ENCODE measurements around the gene KCNMB2.

KCNMB2 gene

GRCh38 chr3:178771511-178771910, 235.3 kb downstream of the KCNMB2 start:
- H3K9me3 ChIP-seq: no peaks in the 10 kb centered on the region
- no peak overlapping the region for H3K4me3 ChIP-seq
- DNase-seq: no peak
- peaks cover 0 to 4% (median 0%) of the 10 kb centered on the region in 4 donors for H3K4me1 ChIP-seq
- H3K36me3 ChIP-seq: no peaks in the 10 kb centered on the region
- H3K27me3 ChIP-seq: no peaks in the 10 kb centered on the region
- intact Hi-C loops (cut with DNase I; ENCODE audit: low total_unique reads): no loop called here
- TF ChIP-seq CTCF (IDR thresholded peaks at IDR 0.05): no peak
- H3K27ac ChIP-seq: no peak overlapping the region

GRCh38 chr3:178772746-178773145, 236.5 kb downstream of the KCNMB2 start:
- intact Hi-C loops (cut with DNase I; ENCODE audit: low total_unique reads): no loop called here
- Histone ChIP-seq H3K4me3 (no peak overlapping the region), H3K36me3 (no peaks in the 10 kb centered on the region), H3K9me3 (no peaks in the 10 kb centered on the region), H3K27ac (no peak overlapping the region), H3K27me3 (no peaks in the 10 kb centered on the region), H3K4me1 (no peaks in the 10 kb centered on the region)
- DNase-seq: no peak
- TF ChIP-seq CTCF (IDR thresholded peaks at IDR 0.05): no peak

GRCh38 chr3:178773358-178773757, 237.1 kb downstream of the KCNMB2 start:
- Histone ChIP-seq H3K4me3 (no peak overlapping the region), H3K27ac (no peak overlapping the region), H3K9me3 (no peaks in the 10 kb centered on the region), H3K36me3 (no peaks in the 10 kb centered on the region), H3K27me3 (no peaks in the 10 kb centered on the region), H3K4me1 (peaks cover 0 to 4% (median 0%) of the 10 kb centered on the region in 4 donors)
- DNase-seq: no peak
- TF ChIP-seq CTCF (IDR thresholded peaks at IDR 0.05): no peak
- intact Hi-C loops (cut with DNase I; ENCODE audit: low total_unique reads): no loop called here

- no peak overlapping the region for H3K4me3 ChIP-seq
- H3K27ac ChIP-seq: no peak overlapping the region
- DNase-seq: no peak
- intact Hi-C loops (cut with DNase I; ENCODE audit: low total_unique reads): no loop called here
- no peaks in the 10 kb centered on the region for H3K36me3 ChIP-seq
- no peaks in the 10 kb centered on the region for H3K9me3 ChIP-seq
- no peak for TF ChIP-seq CTCF (IDR thresholded peaks at IDR 0.05)
- H3K4me1 ChIP-seq: peaks cover 0 to 4% (median 0%) of the 10 kb centered on the region in 4 donors
- no peaks in the 10 kb centered on the region for H3K27me3 ChIP-seq
Observed at GRCh38 chr3:178777718-178778411, 241.6 kb downstream of the KCNMB2 start.

GRCh38 chr3:178778589-178778988, 242.4 kb downstream of the KCNMB2 start:
- intact Hi-C loops (cut with DNase I; ENCODE audit: low total_unique reads): no loop called here
- no peak for DNase-seq
- Histone ChIP-seq H3K27me3 (no peaks in the 10 kb centered on the region), H3K36me3 (no peaks in the 10 kb centered on the region), H3K27ac (no peak overlapping the region), H3K4me3 (no peak overlapping the region), H3K9me3 (no peaks in the 10 kb centered on the region), H3K4me1 (peaks cover 0 to 4% (median 0%) of the 10 kb centered on the region in 4 donors)
- TF ChIP-seq CTCF (IDR thresholded peaks at IDR 0.05): no peak

Measured in tibial artery (tissue), 4 donors.